Measurements from ENCODE around the gene PFKFB2. TPM values are rescaled to one million over a fixed set of nuclear protein-coding genes. Genes with fewer than 3 reads are reported as not detected.

The PFKFB2 gene
- total RNA-seq, 1 donor from 2014 or later, result 8.9 TPM

- Mint-ChIP-seq H3K4me1 (ENCODE audit: unreplicated experiment) (no peaks in the 10 kb centered on the region), H3K36me3 (ENCODE audit: low read depth, unreplicated experiment) (no peaks in the 10 kb centered on the region), H3K4me3 (ENCODE audit: unreplicated experiment) (no peak overlapping the region), H3K9me3 (ENCODE audit: unreplicated experiment) (no peaks in the 10 kb centered on the region), H3K27me3 (ENCODE audit: unreplicated experiment) (no peaks in the 10 kb centered on the region), H3K27ac (ENCODE audit: unreplicated experiment) (no peak overlapping the region)
- peak; percentile 75 for TF ChIP-seq CTCF (IDR thresholded peaks at IDR 0.05; ENCODE audit: unreplicated experiment)
- peak; percentile 74 for DNase-seq (ENCODE audit: low spot score)
These were observed 24.6 kb downstream of the PFKFB2 start for GRCh38 chr1:207077470-207078377.

GRCh38 chr1:207078578-207079132 lies 25.6 kb downstream of the PFKFB2 start:
- TF ChIP-seq CTCF (IDR thresholded peaks at IDR 0.05; ENCODE audit: unreplicated experiment), result no peak
- Mint-ChIP-seq H3K27ac (ENCODE audit: unreplicated experiment) (no peak overlapping the region), H3K27me3 (ENCODE audit: unreplicated experiment) (no peaks in the 10 kb centered on the region), H3K4me1 (ENCODE audit: unreplicated experiment) (peaks cover 7% of the 10 kb centered on the region), H3K4me3 (ENCODE audit: unreplicated experiment) (no peak overlapping the region), H3K36me3 (ENCODE audit: low read depth, unreplicated experiment) (no peaks in the 10 kb centered on the region), H3K9me3 (ENCODE audit: unreplicated experiment) (no peaks in the 10 kb centered on the region)
- no peak for DNase-seq (ENCODE audit: low spot score)

- Mint-ChIP-seq H3K9me3 (ENCODE audit: unreplicated experiment) (no peaks in the 10 kb centered on the region), H3K27ac (ENCODE audit: unreplicated experiment) (no peak overlapping the region), H3K27me3 (ENCODE audit: unreplicated experiment) (no peaks in the 10 kb centered on the region), H3K4me3 (ENCODE audit: unreplicated experiment) (no peak overlapping the region), H3K36me3 (ENCODE audit: low read depth, unreplicated experiment) (no peaks in the 10 kb centered on the region), H3K4me1 (ENCODE audit: unreplicated experiment) (peaks cover 15% of the 10 kb centered on the region)
- no peak for TF ChIP-seq CTCF (IDR thresholded peaks at IDR 0.05; ENCODE audit: unreplicated experiment)
- no peak for DNase-seq (ENCODE audit: low spot score)
These were observed 26.7 kb downstream of the PFKFB2 start for GRCh38 chr1:207079706-207080241.

- Mint-ChIP-seq H3K27ac (ENCODE audit: unreplicated experiment) (no peak overlapping the region), H3K4me1 (ENCODE audit: unreplicated experiment) (peaks cover 23% of the 10 kb centered on the region), H3K4me3 (ENCODE audit: unreplicated experiment) (no peak overlapping the region), H3K36me3 (ENCODE audit: low read depth, unreplicated experiment) (no peaks in the 10 kb centered on the region), H3K9me3 (ENCODE audit: unreplicated experiment) (no peaks in the 10 kb centered on the region), H3K27me3 (ENCODE audit: unreplicated experiment) (no peaks in the 10 kb centered on the region)
- TF ChIP-seq CTCF (IDR thresholded peaks at IDR 0.05; ENCODE audit: unreplicated experiment), result no peak
- no peak for DNase-seq (ENCODE audit: low spot score)
These were observed 28.0 kb downstream of the PFKFB2 start for GRCh38 chr1:207081088-207081487.

- Mint-ChIP-seq H3K36me3 (ENCODE audit: low read depth, unreplicated experiment) (no peaks in the 10 kb centered on the region), H3K27me3 (ENCODE audit: unreplicated experiment) (no peaks in the 10 kb centered on the region), H3K27ac (ENCODE audit: unreplicated experiment) (no peak overlapping the region), H3K4me1 (ENCODE audit: unreplicated experiment) (peaks cover 26% of the 10 kb centered on the region), H3K9me3 (ENCODE audit: unreplicated experiment) (no peaks in the 10 kb centered on the region), H3K4me3 (ENCODE audit: unreplicated experiment) (no peak overlapping the region)
- TF ChIP-seq CTCF (IDR thresholded peaks at IDR 0.05; ENCODE audit: unreplicated experiment), result no peak
- DNase-seq (ENCODE audit: low spot score), result no peak
These were observed 28.7 kb downstream of the PFKFB2 start for GRCh38 chr1:207081806-207082205.

Data from endothelial cell (in vitro differentiated cells).